ENCODE results near the gene NPRL2. TPM values are rescaled to one million over a fixed set of nuclear protein-coding genes. Genes with fewer than 3 reads are reported as not detected.

NPRL2 gene
- total and polyA plus RNA-seq, 2 experiments from 2014 or later, result 22.3 to 27.7 TPM

- no peak for TF ChIP-seq POLR2AphosphoS5 (IDR thresholded peaks at IDR 0.05; ENCODE audit: low read depth)
- no peak for TF ChIP-seq EZH2phosphoT487 (IDR thresholded peaks at IDR 0.05; ENCODE audit: unreplicated experiment)
- TF ChIP-seq ZNF114 (CRISPR knock-in tag; IDR thresholded peaks at IDR 0.05), result no peak
- no peak for TF ChIP-seq ZNF331 (CRISPR knock-in tag; IDR thresholded peaks at IDR 0.05; ENCODE audit: low read depth)
- no peak for TF ChIP-seq NANOG (IDR thresholded peaks at IDR 0.05; ENCODE audit: borderline replicate concordance)
- TF ChIP-seq CREB1 (CRISPR knock-in tag; IDR thresholded peaks at IDR 0.05; ENCODE audit: low read depth), result no peak
- no peak for TF ChIP-seq ETS1 (IDR thresholded peaks at IDR 0.05)
- TF ChIP-seq, protein P1, sequence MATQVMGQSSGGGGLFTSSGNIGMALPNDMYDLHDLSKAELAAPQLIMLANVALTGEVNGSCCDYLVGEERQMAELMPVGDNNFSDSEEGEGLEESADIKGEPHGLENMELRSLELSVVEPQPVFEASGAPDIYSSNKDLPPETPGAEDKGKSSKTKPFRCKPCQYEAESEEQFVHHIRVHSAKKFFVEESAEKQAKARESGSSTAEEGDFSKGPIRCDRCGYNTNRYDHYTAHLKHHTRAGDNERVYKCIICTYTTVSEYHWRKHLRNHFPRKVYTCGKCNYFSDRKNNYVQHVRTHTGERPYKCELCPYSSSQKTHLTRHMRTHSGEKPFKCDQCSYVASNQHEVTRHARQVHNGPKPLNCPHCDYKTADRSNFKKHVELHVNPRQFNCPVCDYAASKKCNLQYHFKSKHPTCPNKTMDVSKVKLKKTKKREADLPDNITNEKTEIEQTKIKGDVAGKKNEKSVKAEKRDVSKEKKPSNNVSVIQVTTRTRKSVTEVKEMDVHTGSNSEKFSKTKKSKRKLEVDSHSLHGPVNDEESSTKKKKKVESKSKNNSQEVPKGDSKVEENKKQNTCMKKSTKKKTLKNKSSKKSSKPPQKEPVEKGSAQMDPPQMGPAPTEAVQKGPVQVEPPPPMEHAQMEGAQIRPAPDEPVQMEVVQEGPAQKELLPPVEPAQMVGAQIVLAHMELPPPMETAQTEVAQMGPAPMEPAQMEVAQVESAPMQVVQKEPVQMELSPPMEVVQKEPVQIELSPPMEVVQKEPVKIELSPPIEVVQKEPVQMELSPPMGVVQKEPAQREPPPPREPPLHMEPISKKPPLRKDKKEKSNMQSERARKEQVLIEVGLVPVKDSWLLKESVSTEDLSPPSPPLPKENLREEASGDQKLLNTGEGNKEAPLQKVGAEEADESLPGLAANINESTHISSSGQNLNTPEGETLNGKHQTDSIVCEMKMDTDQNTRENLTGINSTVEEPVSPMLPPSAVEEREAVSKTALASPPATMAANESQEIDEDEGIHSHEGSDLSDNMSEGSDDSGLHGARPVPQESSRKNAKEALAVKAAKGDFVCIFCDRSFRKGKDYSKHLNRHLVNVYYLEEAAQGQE (IDR thresholded peaks at IDR 0.05; ENCODE audit: unreplicated experiment), result no peak
- TF ChIP-seq EZH2 (IDR thresholded peaks at IDR 0.05; ENCODE audit: low read depth, unreplicated experiment), result no peak
These were observed 9.0 kb downstream of the NPRL2 start (continued) for GRCh38 chr3:50341537-50341936.

GRCh38 chr3:50340448-50341329, 9.9 kb downstream of the NPRL2 start, which contains the start of gene RASSF1:
TSS of gene RASSF1 (minus strand) at chr3:50340836. CDS start at chr3:50340805, 31 bp downstream.
- peak within 1 kb of the TSS; percentile 90 for H3K4me2 ChIP-seq
- H3F3A ChIP-seq (replicated peaks; ENCODE audit: low read depth), result peaks cover 36% of the 10 kb centered on the region
- H3K9me2 ChIP-seq (ENCODE audit: insufficient read depth), result no peaks in the 10 kb centered on the region
- H3K27me3 Mint-ChIP-seq (ENCODE audit: insufficient read depth, low read depth, poor library complexity), result peaks cover 74% of the 10 kb centered on the region
- peaks cover 3% of the 10 kb centered on the region; the same call in 1 of the 3 replicates for H3K9me3 Mint-ChIP-seq
- DNase-seq (ENCODE audit: low spot score) (peak; percentile 76), ATAC-seq (peak; percentile 18)
- peak within 1 kb of the TSS; percentile 67 for H3K4me3 Mint-ChIP-seq
- H4K20me1 ChIP-seq (replicated peaks; ENCODE audit: insufficient read depth), result peaks cover 8% of the 10 kb centered on the region
- H3K27ac Mint-ChIP-seq, result no peak within 1 kb of the TSS
- H3K27me3 ChIP-seq (ENCODE audit: insufficient read depth), result peaks cover 66% of the 10 kb centered on the region
- H3K4me1 Mint-ChIP-seq, result peaks cover 29% of the 10 kb centered on the region
- peaks cover 22% of the 10 kb centered on the region for H3K4me1 ChIP-seq (ENCODE audit: insufficient read depth)
- no peaks in the 10 kb centered on the region for H3K36me3 ChIP-seq (ENCODE audit: insufficient read depth)
- H3K27ac ChIP-seq (ENCODE audit: low read depth), result no peak within 1 kb of the TSS
- peaks cover 11% of the 10 kb centered on the region for H3K79me2 ChIP-seq (replicated peaks; ENCODE audit: insufficient read depth)
- H3K4me3 ChIP-seq, result peak within 1 kb of the TSS; percentile 65
- H3K36me3 Mint-ChIP-seq (ENCODE audit: low read depth), result no peaks in the 10 kb centered on the region; the same call in 2 of the 3 replicates
- peak within 1 kb of the TSS; percentile 85 for H2AFZ ChIP-seq
- TF ChIP-seq, protein P1 (IDR thresholded peaks at IDR 0.05; ENCODE audit: unreplicated experiment), result no peak
- TF ChIP-seq, protein P2, sequence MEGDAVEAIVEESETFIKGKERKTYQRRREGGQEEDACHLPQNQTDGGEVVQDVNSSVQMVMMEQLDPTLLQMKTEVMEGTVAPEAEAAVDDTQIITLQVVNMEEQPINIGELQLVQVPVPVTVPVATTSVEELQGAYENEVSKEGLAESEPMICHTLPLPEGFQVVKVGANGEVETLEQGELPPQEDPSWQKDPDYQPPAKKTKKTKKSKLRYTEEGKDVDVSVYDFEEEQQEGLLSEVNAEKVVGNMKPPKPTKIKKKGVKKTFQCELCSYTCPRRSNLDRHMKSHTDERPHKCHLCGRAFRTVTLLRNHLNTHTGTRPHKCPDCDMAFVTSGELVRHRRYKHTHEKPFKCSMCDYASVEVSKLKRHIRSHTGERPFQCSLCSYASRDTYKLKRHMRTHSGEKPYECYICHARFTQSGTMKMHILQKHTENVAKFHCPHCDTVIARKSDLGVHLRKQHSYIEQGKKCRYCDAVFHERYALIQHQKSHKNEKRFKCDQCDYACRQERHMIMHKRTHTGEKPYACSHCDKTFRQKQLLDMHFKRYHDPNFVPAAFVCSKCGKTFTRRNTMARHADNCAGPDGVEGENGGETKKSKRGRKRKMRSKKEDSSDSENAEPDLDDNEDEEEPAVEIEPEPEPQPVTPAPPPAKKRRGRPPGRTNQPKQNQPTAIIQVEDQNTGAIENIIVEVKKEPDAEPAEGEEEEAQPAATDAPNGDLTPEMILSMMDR (conservative IDR thresholded peaks at IDR 0.05; ENCODE audit: low read depth in 2 of 2), result no peak
- no peak for TF ChIP-seq CREB1 (CRISPR knock-in tag; IDR thresholded peaks at IDR 0.05; ENCODE audit: low read depth)
- TF ChIP-seq ZNF114 (CRISPR knock-in tag; IDR thresholded peaks at IDR 0.05), result no peak
- peak; percentile 56; the same call in 1 of the 2 replicates for TF ChIP-seq POLR2AphosphoS5 (IDR thresholded peaks at IDR 0.05; ENCODE audit: low read depth)
- no peak for TF ChIP-seq NANOG (IDR thresholded peaks at IDR 0.05; ENCODE audit: borderline replicate concordance)
- TF ChIP-seq EZH2phosphoT487 (IDR thresholded peaks at IDR 0.05; ENCODE audit: unreplicated experiment), result peak; percentile 64
- 0 out of 2 replicates have a peak, but pooled peaks have one; percentile 40 for TF ChIP-seq ETS1 (IDR thresholded peaks at IDR 0.05)
